ENCODE results near the gene TOP3A. TPM values are rescaled to one million over a fixed set of nuclear protein-coding genes. Genes with fewer than 3 reads are reported as not detected.

Gene TOP3A
- total RNA-seq, 1 donor from 2014 or later = 49.2 TPM

- no peak overlapping the region for H3K4me3 ChIP-seq (ENCODE audit: low read depth, low read length)
- no peak for DNase-seq (ENCODE audit: low read depth)
- TF ChIP-seq CTCF (conservative IDR thresholded peaks at IDR 0.05; ENCODE audit: low read depth, low read length) = no peak
These were observed 85.5 kb downstream of the TOP3A start for GRCh38 chr17:18229254-18229653.

GRCh38 chr17:18228176-18228682 is 86.6 kb downstream of the TOP3A start:
- TF ChIP-seq CTCF (conservative IDR thresholded peaks at IDR 0.05; ENCODE audit: low read depth, low read length) = no peak
- no peak overlapping the region for H3K4me3 ChIP-seq (ENCODE audit: low read depth, low read length)
- no peak for DNase-seq (ENCODE audit: low read depth)

GRCh38 chr17:18227635-18228034 is 87.2 kb downstream of the TOP3A start:
- no peak overlapping the region for H3K4me3 ChIP-seq (ENCODE audit: low read depth, low read length)
- no peak for DNase-seq (ENCODE audit: low read depth)
- TF ChIP-seq CTCF (conservative IDR thresholded peaks at IDR 0.05; ENCODE audit: low read depth, low read length) = no peak

- peak overlapping the region; percentile 74 for H3K4me3 ChIP-seq (ENCODE audit: low read depth, low read length)
- no peak for DNase-seq (ENCODE audit: low read depth)
- TF ChIP-seq CTCF (conservative IDR thresholded peaks at IDR 0.05; ENCODE audit: low read depth, low read length) = no peak
These were observed 88.4 kb downstream of the TOP3A start for GRCh38 chr17:18226284-18226945.

GRCh38 chr17:18225642-18226283 is 89.0 kb downstream of the TOP3A start:
- peak overlapping the region; percentile 74 for H3K4me3 ChIP-seq (ENCODE audit: low read depth, low read length)
- no peak for TF ChIP-seq CTCF (conservative IDR thresholded peaks at IDR 0.05; ENCODE audit: low read depth, low read length)
- DNase-seq (ENCODE audit: low read depth) = no peak

GRCh38 chr17:18225121-18225641 is 89.6 kb downstream of the TOP3A start, which contains the start of gene LLGL1:
TSS of gene LLGL1 (plus strand) at chr17:18225635. CDS start at chr17:18225683, 48 bp downstream.
- peak within 1 kb of the TSS; percentile 74 for H3K4me3 ChIP-seq (ENCODE audit: low read depth, low read length)
- DNase-seq (ENCODE audit: low read depth) = no peak
- TF ChIP-seq CTCF (conservative IDR thresholded peaks at IDR 0.05; ENCODE audit: low read depth, low read length) = no peak
